ENCODE measurements around the gene GRIA1.

Gene GRIA1

DNA sequence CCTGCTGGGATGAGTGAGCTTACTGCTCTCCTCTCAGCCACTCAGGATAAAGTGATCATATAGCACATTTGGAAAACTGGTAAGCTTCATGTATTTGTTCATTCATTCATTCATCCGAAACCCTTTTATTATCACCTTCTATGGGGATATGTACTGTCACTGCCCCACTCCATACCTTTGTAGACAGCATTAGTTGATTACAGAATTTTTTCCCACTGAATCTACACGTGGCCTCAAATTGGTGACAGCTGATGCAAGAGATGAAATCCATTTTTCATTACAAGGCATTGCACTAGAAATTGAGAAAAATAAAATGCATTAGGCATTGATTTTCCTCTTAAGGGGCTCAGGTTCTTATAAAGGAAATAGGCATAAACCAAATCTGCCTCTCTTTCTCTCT lies 9.7 kb downstream of the GRIA1 start:
- DNase-seq: no peak

DNA sequence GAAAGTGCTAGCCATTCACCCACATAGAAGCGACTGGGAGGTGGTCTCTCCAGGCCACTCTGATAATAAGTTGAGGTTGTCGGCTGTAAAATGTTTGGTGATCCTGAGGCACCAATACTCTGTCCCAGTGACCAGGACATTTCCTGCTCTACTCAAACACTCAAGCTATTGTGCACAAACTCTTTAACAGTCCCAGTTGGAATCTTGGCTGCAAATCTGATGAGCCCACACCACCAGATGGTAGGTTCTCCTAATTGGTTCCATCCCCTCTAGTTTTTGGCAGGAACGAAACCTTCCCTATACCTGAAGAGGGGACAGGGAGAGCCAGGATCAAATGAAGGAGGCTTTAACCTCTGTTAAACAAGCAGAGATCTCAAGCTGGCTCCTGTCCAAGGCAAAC lies 14.3 kb downstream of the GRIA1 start:
- DNase-seq: peak; percentile 82

DNA sequence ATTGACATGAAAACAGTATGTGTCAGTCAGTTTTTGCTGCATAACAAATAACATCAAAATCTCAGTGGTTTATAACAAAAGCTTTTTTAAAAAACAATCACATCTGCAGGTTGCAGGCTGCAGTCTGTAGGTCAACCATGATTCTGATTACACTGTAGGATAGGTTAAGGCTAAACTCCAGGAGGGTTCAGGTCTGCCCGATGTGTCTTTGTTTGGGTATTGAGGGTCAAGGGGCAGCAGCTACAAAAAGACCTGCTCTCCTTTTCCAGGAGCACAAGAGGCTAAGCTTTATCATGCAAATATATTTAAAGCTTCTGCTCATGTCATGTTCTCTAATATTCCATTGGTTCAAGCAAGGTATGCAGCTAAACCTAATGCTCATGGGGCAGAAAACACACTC lies 18.2 kb downstream of the GRIA1 start:
- no peak for DNase-seq

DNA sequence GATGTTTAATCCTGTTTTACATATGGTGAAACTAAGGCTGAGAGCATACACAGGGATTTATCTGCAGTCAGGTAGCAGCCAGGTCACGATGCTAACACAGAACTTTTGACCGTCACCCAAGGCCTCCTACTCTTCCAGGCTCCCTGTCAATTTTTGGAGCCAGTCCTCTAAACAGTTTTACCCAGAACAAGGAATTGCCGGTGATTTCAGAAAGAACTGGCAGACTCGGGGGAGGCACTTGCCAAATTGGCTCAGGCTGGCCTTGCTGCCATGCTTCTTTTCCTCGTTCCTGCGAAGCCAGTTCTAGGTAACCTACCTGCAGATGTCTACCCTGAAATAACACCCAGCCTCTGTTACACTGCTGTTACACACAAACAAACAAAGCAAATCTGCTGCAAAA lies 21.2 kb downstream of the GRIA1 start:
- DNase-seq: no peak

DNA sequence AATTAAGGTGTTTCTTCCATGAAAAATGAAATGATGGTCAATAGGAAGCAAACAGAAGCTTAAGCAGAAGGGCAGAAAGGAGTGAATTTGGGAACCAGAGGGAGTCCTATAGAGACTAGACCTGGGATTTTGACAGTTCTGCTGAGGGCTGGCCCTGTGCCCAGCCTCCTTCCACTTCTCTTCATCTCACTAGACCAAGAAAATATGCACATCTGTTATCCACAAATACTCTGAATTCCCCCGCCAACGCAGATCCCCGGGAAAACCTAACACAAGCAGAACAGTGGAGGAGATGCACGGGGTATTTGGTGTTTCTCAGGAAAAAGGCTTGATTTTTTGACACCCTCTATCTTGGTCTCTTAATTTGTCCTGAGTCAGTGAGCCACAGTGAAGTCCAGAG lies 22.7 kb downstream of the GRIA1 start:
- DNase-seq: no peak

DNA sequence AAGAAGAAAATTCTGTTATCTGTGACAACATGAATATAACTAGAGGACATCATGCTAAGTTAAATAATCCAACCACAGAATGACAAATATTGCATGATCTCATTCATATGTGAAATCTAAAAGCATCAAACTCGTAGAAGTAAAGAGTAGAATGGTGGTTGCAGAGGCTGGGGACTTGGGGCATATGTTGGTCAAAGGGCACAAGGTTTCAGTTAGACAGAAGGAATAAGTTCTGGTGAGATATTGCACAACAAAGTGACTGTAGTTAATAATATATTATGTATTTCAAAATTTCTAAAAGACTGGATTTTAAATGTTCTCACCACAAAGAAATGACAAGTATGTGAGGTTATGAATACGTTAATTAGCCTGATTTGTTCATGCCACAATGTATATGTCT lies 24.8 kb downstream of the GRIA1 start:
- no peak for DNase-seq

DNA sequence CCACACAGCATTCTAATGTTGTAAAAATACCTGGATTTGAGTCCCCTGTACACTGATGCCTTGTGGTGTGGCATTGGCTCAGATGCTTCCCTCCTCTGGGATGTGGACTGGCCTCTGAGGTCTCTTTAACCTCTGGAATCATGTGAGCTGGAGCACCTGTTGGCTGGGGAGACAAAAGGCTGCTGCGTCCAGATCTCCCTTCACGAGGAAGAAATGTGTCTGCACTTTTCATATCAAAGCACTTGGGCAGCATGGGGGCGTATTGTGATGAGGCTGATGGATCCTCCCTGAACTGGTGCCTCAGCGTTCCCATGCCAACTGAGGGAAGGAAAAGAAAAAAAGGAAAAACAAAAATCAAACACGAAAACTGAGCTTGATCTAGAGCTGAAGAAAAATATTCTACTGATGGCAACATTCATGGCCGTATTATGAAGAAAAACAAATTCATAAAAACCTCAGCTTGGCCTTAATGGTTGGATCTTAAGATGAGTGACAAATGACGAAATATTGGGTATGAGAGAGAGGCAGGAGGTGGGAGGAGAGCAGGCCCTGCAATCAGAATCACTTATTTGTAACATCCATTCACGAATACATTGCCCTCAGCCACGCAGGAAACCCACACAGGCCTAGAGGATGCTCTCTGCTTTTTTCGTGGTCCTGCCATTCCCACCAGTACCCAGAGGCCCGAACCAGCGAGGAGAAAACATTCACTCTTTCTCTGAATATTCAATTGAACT lies 26.2 kb downstream of the GRIA1 start:
- no peak for DNase-seq

DNA sequence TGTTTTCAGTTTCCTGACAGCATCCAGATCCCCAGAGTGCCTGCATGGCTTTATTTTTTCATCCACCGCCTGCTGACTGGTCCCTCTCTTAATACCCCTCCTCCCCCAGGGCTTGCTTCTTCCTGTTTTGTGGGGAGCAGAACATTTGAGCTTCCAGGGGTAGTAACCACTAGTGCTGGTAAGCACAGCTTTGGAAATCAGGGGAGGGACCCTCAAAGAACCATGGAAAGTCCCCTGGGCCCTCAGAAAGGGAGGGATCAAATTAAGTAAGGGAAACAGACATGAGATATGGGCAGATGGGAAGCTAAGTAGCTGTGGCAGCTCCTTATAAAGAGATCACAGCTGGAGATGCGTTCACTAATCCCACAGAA lies 26.8 kb downstream of the GRIA1 start:
- no peak for DNase-seq

DNA sequence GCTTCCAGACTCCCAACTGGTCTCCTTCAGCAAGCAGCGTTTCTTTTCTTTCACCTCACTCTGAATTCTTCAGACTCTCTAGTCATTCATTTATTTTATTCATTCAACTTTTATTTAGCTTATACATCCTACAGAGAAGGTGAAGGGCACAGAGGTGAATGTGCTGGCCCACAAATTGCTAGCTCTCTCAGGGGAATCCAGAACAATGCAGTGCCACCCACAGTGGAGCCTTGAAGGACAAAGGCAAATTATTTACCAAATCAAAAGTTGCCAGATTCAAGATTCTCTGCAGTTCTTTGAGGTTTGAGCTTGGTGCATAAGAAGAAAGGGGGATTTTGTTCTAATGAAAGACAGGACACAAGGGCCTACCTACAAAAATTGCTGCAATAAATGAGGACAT lies 29.7 kb downstream of the GRIA1 start:
- no peak for DNase-seq

DNA sequence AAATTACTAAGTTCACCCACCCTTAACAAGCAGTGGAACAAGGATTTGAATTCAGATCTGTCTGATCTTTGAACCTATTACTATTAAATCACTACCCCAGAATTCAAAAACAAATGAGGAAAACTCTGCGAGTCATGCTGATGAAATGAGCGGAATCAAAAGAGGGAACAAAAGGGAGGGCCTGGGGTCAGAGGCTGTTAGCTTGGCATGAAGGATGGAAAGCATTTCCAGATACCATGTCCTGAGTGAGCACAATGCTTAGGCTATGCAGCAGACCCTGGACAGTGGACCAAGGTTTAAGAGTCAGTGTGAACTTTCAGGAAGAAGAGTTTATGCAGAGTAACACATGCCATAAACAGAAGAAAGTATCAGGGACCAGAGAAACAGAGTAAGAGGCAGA lies 30.5 kb downstream of the GRIA1 start:
- DNase-seq: no peak

DNA sequence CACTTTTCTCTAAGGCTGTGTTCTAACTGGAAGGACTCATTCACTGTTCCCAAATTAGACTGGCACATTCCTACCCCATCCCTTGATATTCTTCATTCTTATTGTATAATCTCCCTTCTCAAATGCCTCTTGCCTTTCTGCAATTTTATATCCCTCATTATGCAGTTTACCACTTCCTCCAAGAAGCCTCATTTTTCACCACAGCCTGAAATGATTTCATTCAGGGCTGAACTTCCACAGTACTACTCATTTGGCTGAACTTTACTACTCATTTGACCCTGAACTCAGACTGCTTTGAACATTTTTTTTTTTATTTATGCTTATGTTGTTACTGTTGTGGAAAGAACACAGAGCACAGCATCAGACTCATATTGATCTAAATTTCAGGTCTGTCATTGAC lies 32.7 kb downstream of the GRIA1 start:
- DNase-seq: no peak

DNA sequence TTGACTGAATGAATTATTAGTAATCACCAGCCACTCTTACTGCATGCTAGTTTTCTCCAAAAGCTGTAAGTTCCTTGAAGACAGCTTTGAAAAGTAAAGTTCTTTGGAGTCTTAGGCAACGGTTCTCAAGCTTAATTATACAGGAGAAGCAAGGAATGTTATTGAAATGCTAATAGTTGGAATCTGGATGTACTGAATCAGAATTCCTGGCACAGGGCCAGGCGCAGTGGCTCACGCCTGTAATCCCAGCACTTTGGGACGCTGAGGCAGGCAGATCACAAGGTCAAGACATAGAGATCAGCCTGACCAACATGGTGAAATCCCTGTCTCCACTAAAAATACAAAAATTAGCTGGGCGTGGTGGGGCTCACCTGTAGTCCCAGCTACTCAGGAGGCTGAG lies 33.4 kb downstream of the GRIA1 start:
- DNase-seq: no peak

DNA sequence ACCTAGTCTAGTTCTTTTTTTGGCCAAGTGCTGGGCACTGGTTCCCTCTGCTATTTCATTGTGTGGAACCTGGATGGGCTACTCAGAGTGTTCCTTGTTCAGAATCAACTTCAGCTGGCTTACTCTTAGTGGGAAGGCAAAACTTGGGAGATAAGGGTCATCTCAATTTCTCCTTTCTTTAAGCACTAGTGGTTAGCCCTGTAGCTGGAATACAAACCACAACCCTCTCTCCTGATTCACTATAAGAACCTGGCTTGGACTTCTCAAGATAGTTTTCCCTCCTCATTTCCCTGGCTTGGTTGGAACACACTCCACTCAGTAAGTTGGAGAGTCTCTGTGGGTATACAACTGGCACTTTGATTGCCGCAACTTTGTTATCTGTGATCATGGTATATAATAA lies 35.1 kb downstream of the GRIA1 start:
- no peak for DNase-seq

DNA sequence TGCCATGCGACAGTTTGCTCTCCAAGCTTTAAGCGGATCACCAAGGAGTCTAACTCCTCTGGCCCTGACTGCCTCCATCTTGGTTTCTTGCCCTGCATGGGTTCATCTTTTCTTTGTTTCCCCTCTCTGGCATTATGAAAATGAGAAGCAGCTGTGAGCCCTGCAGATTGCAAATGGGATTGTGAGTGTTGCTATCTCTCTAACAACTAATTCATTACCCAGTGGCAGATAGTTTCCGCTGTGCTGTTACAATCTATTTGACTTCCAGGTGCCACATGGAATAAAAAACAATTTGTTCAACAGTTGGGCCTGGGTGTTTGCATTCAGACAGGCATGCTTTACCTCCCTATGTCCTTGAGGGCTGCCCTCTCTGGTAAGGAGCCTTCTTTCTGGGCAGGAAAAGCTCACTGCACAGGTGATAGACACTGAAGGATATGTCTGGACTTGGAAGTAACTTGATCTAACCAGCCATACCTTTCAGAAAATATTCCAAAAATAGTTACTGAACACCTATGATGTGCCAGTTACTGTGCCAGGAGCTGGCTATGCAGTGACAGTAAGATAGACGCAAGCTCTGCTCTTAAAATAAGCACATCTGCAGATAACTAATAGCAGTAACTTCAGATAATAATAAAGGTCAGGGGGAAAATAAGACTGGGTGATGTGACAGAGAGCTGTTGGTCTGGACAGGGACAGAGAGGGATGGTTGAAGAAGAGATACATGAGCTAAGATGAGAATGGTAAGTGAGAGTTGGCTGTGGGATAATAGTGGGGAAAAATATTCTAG lies 40.1 kb downstream of the GRIA1 start:
- DNase-seq: no peak

DNA sequence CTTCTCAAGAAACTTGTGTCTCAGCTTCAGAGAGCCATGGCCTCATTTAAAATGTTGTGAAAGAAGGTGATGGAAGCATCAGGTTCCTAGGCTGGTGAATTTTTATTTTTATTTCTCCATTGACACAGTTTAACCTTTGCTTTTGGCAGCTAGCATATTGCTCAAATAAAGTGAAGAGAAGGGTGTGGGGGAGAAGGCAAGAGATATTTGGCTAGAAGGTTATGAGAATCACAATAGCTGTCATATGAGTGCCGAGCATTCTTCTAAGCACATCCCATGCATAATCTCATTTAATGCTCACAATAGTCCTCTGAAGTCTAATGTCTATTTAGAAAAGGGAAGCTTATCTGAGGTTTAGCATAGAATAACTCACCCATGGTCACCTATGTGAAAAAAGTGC lies 43.1 kb downstream of the GRIA1 start:
- DNase-seq: no peak

DNA sequence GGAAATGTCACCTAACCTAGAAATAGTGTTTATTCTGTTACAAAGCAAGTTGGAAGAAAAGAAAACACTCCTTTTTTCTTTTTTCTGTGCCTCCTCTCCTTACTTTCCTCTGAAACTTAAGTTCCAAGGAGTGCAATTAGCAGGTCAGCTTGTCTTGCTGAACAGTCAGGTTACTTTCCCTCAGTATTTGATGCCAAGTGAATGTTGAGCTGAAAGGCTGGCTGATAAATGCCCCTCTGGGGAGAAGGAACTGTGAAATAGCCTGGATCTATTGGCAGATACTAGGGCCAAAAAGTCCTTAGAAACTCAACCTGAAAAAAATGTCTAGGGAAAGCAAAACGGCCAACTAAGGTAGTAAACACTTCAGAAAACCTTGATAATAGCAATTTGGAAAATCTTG lies 43.6 kb downstream of the GRIA1 start:
- DNase-seq: no peak

DNA sequence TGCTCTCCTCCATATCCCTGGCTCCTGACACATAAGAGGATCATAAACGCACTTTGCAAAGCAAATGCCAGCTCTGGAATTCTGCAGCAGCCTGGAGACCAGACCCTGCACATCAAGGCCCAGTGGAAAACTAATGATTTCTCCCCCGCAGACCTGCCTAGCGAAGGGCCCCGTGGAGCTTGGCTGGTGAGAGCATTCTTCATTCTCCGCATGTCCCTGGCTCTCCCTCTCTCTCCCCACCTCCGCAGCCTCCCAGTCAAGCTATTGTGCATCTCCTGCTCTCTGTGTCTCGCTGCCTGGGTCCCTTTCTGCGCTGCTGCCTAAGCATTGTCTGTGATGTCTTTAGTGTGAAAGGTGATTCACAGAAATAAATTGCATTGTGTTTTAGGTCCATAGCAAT lies 46.7 kb downstream of the GRIA1 start:
- no peak for DNase-seq

DNA sequence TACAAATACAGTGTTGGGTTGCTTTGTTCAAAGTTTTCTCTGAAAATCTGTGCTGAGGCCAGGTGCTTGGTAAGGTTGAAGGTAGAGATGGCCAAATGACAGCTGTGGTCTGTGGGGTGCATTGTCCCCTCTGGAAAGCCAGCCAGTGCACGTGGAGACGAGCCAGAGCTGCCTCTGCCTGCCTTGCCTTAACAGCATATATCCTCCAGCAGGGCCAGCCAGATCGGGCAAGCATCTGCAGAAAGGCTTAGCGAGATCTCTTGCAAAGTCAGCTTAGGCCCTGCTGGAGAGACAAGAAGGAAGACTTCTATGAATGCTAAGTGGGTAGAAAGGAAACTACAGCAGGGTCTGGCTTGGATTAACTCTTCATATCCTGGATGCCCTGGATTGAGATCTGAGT lies 49.5 kb downstream of the GRIA1 start:
- no peak for DNase-seq

DNA sequence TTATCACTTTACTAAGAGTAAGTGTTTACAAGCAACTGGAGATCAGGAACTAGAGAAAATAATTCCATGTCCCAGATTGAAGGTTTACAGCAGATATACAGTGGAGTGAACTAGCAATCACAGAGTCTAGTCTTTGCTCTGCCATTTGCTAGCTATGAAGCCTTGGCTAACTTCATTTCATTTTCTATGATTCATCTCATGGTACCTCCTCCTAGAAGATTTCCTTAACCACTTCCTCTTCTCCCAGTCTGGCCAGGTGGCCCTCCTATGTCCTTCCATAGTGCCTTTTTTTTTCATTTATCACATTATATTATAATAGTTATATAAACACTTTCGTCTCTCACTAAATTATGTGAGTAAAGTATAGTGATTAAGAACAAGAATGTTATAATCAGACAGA lies 52.1 kb downstream of the GRIA1 start:
- no peak for DNase-seq

DNA sequence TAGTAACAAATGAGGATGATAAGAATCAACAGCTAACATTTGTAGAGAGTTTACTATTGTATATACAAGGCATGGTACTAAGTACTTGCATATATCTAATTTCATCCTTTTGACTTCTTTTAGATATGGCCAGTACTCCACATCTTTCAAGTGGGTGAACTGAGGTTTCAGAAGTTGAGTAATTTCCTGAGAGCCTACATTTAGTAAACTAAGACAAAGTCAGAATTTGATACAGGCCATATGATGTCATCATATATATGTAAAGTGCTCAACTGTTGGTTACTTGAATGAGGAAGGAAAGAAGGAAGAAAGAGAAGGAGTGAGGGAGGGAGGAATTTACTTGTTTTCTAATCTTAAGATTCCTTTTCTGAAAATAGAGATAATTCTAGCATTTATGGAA lies 52.8 kb downstream of the GRIA1 start:
- no peak for DNase-seq

DNA sequence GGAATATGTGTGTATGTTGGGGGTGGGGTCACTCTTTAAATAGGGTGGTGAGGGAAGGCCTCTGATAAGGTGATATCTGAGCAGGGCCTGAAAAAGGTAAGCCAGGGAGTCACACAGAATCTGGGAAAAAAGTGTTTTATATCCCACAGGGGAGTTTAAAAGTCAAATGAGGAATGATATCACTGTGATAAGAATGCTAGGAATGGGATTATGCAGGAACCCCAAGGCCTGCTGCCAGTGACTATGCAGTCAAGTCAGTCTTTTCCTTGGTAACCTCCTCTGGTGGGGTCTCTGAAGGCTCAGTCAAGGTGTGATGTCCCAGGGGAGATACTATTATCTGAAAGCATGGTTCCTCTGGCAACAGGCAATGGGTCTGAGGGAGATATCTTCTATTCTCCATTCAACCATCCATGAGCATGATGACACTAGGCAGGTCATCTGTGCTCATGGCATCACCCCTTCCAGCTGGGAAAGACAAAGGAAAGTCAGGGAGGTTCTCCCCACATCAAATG lies 53.5 kb downstream of the GRIA1 start:
- DNase-seq: no peak

DNA sequence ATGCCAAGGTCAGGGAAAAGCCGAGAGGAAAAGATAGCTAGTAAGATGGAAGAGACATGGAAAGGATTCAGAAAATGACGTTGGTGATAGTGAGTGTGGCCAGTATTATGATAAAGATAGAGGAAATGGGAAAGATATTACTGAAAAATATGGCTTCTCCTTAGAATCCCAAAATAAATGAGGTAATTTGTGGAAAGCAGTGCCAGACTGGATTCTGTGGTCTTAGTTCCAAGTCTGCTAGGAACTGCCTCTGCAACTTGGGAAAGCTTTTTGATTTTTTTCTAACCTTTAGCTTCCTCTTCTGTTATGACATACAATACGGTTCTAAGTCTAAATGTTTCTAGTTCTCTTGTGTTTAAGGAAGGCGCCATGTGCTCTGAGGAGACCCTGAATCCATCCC lies 54.2 kb downstream of the GRIA1 start:
- no peak for DNase-seq

DNA sequence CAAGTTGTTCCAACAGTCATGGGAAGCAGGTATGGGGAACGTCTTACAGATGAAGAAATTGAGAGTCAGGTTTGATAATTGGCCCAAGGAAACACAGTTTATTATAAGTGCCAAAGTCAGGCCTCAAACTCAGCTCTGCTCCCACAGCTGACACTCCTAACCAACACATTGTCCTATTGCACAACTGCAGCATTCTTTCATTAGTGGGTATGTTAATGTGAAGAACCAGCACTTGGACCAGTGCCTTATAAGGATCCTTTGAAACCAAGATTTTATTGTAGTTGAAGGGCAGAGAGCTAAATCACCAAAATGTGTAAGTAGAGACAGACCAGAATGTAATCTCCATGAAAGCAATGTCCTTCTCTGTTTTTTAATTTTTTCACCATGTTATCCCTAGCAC lies 56.1 kb downstream of the GRIA1 start:
- DNase-seq: no peak

DNA sequence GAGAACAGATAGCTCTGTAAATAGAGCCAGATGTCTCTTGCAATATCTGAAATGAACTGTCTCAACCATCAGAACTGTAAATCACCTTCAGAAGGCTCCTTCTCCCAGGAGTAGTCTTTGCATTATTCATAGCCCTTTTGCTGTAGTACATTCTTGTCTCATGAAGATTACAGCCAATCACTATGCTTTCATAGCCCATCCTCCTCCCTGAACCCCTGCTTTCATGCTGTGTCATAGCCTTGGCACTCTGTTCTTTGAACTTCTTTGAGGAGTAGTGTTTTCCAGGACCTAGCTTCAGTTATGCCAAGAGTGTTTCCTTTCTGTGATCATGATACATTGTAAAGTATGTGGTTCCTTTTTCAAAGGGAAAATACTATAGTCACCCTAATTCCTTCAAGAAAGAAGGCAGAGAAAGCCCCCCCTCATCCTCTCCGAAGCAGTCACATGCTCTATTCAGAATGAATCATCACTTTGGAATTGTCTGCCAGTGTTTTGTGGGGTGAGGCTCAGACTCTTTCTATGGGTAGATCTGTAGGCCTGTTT lies 61.1 kb downstream of the GRIA1 start:
- DNase-seq: no peak
